HepG2 (cell line): ENCODE measurements around the gene C1orf159. TPM values are rescaled to one million over a fixed set of nuclear protein-coding genes. Genes with fewer than 3 reads are reported as not detected.

Experiments
- ATAC-seq: fragments of 200-7000 bp; cut with Tn5 transposase; 3 replicates; pipeline ENCODE4 v1.9.1; 2020; ENCODE audit warnings: mild to moderate bottlenecking, moderate library complexity
- BruUV-seq: library from RNA; stranded (reverse); fragments of 400-500 nt; replicated peaks from 2 replicates; lab custom pipeline; 2021; lab: Mats Ljungman, UMichigan
- CTCF ChIA-PET: fragments of 300-600 bp; formaldehyde crosslinking; extraction: SDS; loops from one replicate; lab custom pipeline; 2021; ENCODE audit warnings: low total read pairs, inconsistent platforms, low intra/inter-chr PET ratio; lab: Yijun Ruan, JAX
- POLR2A ChIA-PET: fragments of 350-600 bp; sonication (Branson Sonifier 250); formaldehyde crosslinking; loops from one replicate; lab custom pipeline; 2020; ENCODE audit warnings: antibody characterized with exemption, inconsistent platforms; lab: Yijun Ruan, JAX
- DNase-seq: peaks from one replicate; pipeline ENCODE4 v3.0.0-alpha.2; 2015; ENCODE audit warnings: low spot score
- FAIRE-seq: peaks from 3 replicates; lab custom pipeline; 2011; peaks lifted over from hg19 to GRCh38; lab: Jason Lieb, UNC
- H2AFZ ChIP-seq: one replicate; pipeline ENCODE4 v1.6.1; 2011; ENCODE audit warnings: low read length, inconsistent platforms
- H3K27ac ChIP-seq: fragments of 300-600 bp; 3 replicates; pipeline ENCODE4 v1.8.0; 2011; ENCODE audit warnings: mixed run types, mild to moderate bottlenecking, mixed read lengths, low read length, inconsistent platforms; ENCODE audit not compliant: insufficient read depth; ENCODE audit errors: extremely low read length
- H3K27me3 ChIP-seq, 2 experiments: fragments of 200-600 bp in 1 of 2; 2 replicates in 1 of 2; 3 replicates in 1 of 2; pipeline versions ENCODE4 v1.6.0 to v1.8.0; 2011; ENCODE audit warnings: low read length in 2 of 2, mild to moderate bottlenecking in 2 of 2, moderate library complexity in 2 of 2, inconsistent platforms in 1 of 2; ENCODE audit not compliant: insufficient read depth in 2 of 2, control insufficient read depth in 1 of 2
- H3K36me3 ChIP-seq, 2 experiments: fragments of 200-600 bp in 1 of 2; replicated peaks in 1 of 2; 2 replicates in 1 of 2; 3 replicates in 1 of 2; pipeline versions ENCODE4 v1.5.1 to v1.8.0; 2011; ENCODE audit warnings: low read length in 2 of 2, inconsistent platforms in 1 of 2; ENCODE audit not compliant: insufficient read depth in 2 of 2, control insufficient read depth in 1 of 2
- H3K4me1 ChIP-seq: 2 replicates; pipeline ENCODE4 v1.5.1; 2012; ENCODE audit warnings: low read length, inconsistent platforms; ENCODE audit not compliant: insufficient read depth
- H3K4me2 ChIP-seq: 2 replicates; pipeline ENCODE4 v1.6.0; 2011; ENCODE audit warnings: low read depth, low read length, inconsistent platforms
- H3K4me3 ChIP-seq, 3 experiments: fragments of 200-600 bp in 1 of 3; sonication (generic), shearing (Covaris generic) in 1 of 3; replicated peaks in 1 of 3; 2 replicates each; pipeline ENCODE4 v1.5.1; 2011 to 2016; ENCODE audit warnings: low read length in 3 of 3, inconsistent platforms in 2 of 3, low read depth in 2 of 3, mild to moderate bottlenecking in 2 of 3, control low read depth in 1 of 3, mixed read lengths in 1 of 3; ENCODE audit not compliant: insufficient read depth in 1 of 3
- H3K79me2 ChIP-seq: one replicate; pipeline ENCODE4 v1.6.1; 2011; ENCODE audit warnings: low read length, inconsistent platforms; ENCODE audit not compliant: insufficient read depth
- H3K9ac ChIP-seq: 2 replicates; pipeline ENCODE4 v1.6.0; 2011; ENCODE audit warnings: mild to moderate bottlenecking, low read depth, low read length, inconsistent platforms; ENCODE audit not compliant: insufficient read depth
- H3K9me3 ChIP-seq: 2 replicates; pipeline ENCODE4 v1.5.1; 2012; ENCODE audit warnings: mild to moderate bottlenecking, low read length
- H4K20me1 ChIP-seq: 2 replicates; pipeline ENCODE4 v1.6.0; 2011; ENCODE audit warnings: inconsistent platforms, mild to moderate bottlenecking, low read length, moderate library complexity; ENCODE audit not compliant: insufficient read depth
- ADNP ChIP-seq: sonication (generic); formaldehyde crosslinking; IDR thresholded peaks from 2 replicates; pipeline ENCODE4 v1.4.0; 2020; ENCODE audit warnings: missing genetic modification reagents
- ATAD3A ChIP-seq: sonication (generic); formaldehyde crosslinking; IDR thresholded peaks from 2 replicates; pipeline ENCODE4 v1.4.0; 2020; ENCODE audit warnings: missing genetic modification reagents
- CHD4 ChIP-seq: fragments of 200-600 bp; sonication (generic); IDR thresholded peaks from 2 replicates; pipeline ENCODE4 v1.7.0; 2017; ENCODE audit warnings: mild to moderate bottlenecking, low read length, borderline replicate concordance
- KLF16 ChIP-seq, 2 experiments: sonication (generic) in 1 of 2; formaldehyde crosslinking in 1 of 2; IDR thresholded peaks; 2 replicates each; pipeline versions ENCODE4 v1.6.1 to v1.8.0; 2016 to 2023; ENCODE audit warnings: missing genetic modification reagents in 2 of 2, missing compliant biosample characterization in 1 of 2
- NFKBIZ ChIP-seq: IDR thresholded peaks from 2 replicates; pipeline ENCODE4 v1.6.1; 2018; ENCODE audit warnings: missing genetic modification reagents, missing compliant biosample characterization
- PAF1 ChIP-seq: IDR thresholded peaks from 2 replicates; pipeline ENCODE4 v1.6.1; 2016; ENCODE audit warnings: missing genetic modification reagents, missing compliant biosample characterization
- RCOR2 ChIP-seq: IDR thresholded peaks from 2 replicates; pipeline ENCODE4 v1.6.1; 2016; ENCODE audit warnings: missing biosample characterization, missing genetic modification reagents
- SMC3 ChIP-seq: IDR thresholded peaks from 2 replicates; pipeline ENCODE4 v1.6.1; 2011; ENCODE audit warnings: low read length, improper control_type of control experiment
- ZNF205 ChIP-seq: IDR thresholded peaks from 2 replicates; pipeline ENCODE4 v1.6.1; 2018; ENCODE audit warnings: missing biosample characterization, missing genetic modification reagents
- ZNF263 ChIP-seq: sonication (generic); formaldehyde crosslinking; IDR thresholded peaks from 2 replicates; pipeline ENCODE4 v1.4.0; 2020; ENCODE audit warnings: missing genetic modification reagents
- ZNF605 ChIP-seq: sonication (generic); formaldehyde crosslinking; IDR thresholded peaks from 2 replicates; pipeline ENCODE4 v1.8.0; 2022; ENCODE audit warnings: mild to moderate bottlenecking, missing genetic modification reagents
- ZNF878 ChIP-seq: sonication (generic); formaldehyde crosslinking; IDR thresholded peaks from 2 replicates; pipeline ENCODE4 v1.8.1; 2023; ENCODE audit warnings: mild to moderate bottlenecking, missing genetic modification reagents, moderate library complexity
- ZSCAN20 ChIP-seq: sonication (generic); formaldehyde crosslinking; IDR thresholded peaks from 2 replicates; pipeline ENCODE4 v1.4.0; 2020; ENCODE audit warnings: missing genetic modification reagents, mild to moderate bottlenecking, borderline replicate concordance
- WGBS: methylation state at CpG from one replicate; pipeline ENCODE4 v1.1.6; 2017; ENCODE audit warnings: low lambda C conversion rate; 5-methylcytosine and 5-hydroxymethylcytosine counted together
- in situ Hi-C: cut with HindIII; loops from 2 replicates; pipeline ENCODE4 v1.10.0; 2017; ENCODE audit warnings: low pct_unique_long_range_greater_than_20kb; ENCODE audit not compliant: extremely low pct_ligation_motif_present
- intact Hi-C: fragments of 100-400 bp; cut with micrococcal nuclease; formaldehyde crosslinking; loops from one replicate; pipeline ENCODE4 v1.10.0; 2022; ENCODE audit not compliant: unreplicated experiment
- polyA plus RNA-seq, 8 experiments: library from polyadenylated mRNA; depleted of rRNA in 3 of 8; stranded (reverse) in 7 of 8; unstranded in 1 of 8; fragments of >200 nt; fragmentation: Illumina TruSeq in 4 of 8; extraction: Trizol in 4 of 8; gene quantifications; 2 replicates each; pipeline versions ENCODE4 v1.2.1 to v1.2.3, GENCODE V29; 2011 to 2016; ENCODE audit warnings: low read depth in 4 of 8, missing spikeins in 1 of 8, mixed read lengths in 1 of 8; ENCODE audit not compliant: insufficient read depth in 1 of 8
- total RNA-seq, 5 experiments: library from RNA; depleted of rRNA; stranded (reverse); fragments of >200 nt; fragmentation: Illumina TruSeq; extraction: Trizol; gene quantifications; 2 replicates each; pipeline ENCODE4 v1.2.3, GENCODE V29; 2016; ENCODE audit warnings: low read depth in 1 of 5
- TF ChIP-seq, protein P1 (sequence below): sonication (generic); formaldehyde crosslinking; IDR thresholded peaks from 2 replicates; pipeline ENCODE4 v1.4.0; 2020; ENCODE audit warnings: missing genetic modification reagents
- TF ChIP-seq, protein P2 (sequence below): sonication (generic); formaldehyde crosslinking; IDR thresholded peaks from 2 replicates; pipeline ENCODE4 v1.5.0; 2020; ENCODE audit warnings: missing genetic modification reagents, mild to moderate bottlenecking, borderline replicate concordance
- TF ChIP-seq, protein P3 (sequence below): sonication (generic); formaldehyde crosslinking; IDR thresholded peaks from 2 replicates; pipeline ENCODE4; 2020; ENCODE audit warnings: missing genetic modification reagents, mild to moderate bottlenecking, borderline replicate concordance

C1orf159 gene
- total and polyA plus RNA-seq, 2 of the 13 experiments (the other 11 are each of a cell fraction or from before 2014, with no cell fraction given): 3.8 to 6.7 TPM

DNA sequence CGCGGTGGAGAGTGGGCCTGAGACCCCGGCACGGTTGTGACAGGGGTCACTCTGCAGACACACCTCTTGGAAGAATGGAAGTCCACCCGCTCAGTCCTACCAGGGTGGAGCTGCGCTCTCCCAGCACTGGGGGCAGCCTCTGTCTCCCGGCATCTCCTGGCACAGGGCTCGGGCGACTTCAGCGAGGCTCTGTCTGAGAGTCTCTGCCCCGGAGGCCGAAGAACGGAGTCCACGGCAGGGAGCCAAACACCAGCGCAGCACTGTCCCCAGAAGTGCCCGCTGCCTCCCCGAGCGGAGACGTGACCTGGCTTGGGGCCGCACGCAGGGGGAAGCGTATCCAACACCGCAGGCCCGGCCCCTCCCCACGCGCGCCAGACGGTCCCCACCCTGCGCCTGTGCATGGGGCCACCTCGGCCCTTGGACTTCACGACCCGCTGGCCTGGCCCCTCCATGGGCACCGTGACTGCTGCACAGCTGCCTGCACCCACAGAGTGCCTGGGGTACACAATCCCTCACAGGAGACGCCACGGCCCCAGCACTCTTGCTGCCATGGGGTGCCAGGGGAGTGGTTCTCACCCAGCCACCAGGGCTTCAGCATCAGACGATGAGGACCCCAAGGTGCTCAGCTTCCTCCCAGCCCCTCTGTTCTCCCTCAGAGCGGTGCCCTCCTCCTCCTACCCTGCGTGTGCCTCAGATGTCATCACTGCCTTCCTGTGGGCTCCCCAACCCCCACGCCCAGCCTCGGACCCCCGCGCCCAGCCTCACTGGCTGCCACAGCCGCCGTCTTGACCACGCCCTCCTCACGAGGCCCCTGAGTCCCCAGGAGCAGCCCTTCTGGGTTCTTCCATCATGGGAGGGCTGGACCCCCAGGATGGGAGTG is 26.8 kb downstream of the C1orf159 start (continued):
- TF ChIP-seq, protein P1, sequence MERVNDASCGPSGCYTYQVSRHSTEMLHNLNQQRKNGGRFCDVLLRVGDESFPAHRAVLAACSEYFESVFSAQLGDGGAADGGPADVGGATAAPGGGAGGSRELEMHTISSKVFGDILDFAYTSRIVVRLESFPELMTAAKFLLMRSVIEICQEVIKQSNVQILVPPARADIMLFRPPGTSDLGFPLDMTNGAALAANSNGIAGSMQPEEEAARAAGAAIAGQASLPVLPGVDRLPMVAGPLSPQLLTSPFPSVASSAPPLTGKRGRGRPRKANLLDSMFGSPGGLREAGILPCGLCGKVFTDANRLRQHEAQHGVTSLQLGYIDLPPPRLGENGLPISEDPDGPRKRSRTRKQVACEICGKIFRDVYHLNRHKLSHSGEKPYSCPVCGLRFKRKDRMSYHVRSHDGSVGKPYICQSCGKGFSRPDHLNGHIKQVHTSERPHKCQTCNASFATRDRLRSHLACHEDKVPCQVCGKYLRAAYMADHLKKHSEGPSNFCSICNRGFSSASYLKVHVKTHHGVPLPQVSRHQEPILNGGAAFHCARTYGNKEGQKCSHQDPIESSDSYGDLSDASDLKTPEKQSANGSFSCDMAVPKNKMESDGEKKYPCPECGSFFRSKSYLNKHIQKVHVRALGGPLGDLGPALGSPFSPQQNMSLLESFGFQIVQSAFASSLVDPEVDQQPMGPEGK: no peak
- no peak for TF ChIP-seq ZNF263 (CRISPR knock-in tag)

DNA sequence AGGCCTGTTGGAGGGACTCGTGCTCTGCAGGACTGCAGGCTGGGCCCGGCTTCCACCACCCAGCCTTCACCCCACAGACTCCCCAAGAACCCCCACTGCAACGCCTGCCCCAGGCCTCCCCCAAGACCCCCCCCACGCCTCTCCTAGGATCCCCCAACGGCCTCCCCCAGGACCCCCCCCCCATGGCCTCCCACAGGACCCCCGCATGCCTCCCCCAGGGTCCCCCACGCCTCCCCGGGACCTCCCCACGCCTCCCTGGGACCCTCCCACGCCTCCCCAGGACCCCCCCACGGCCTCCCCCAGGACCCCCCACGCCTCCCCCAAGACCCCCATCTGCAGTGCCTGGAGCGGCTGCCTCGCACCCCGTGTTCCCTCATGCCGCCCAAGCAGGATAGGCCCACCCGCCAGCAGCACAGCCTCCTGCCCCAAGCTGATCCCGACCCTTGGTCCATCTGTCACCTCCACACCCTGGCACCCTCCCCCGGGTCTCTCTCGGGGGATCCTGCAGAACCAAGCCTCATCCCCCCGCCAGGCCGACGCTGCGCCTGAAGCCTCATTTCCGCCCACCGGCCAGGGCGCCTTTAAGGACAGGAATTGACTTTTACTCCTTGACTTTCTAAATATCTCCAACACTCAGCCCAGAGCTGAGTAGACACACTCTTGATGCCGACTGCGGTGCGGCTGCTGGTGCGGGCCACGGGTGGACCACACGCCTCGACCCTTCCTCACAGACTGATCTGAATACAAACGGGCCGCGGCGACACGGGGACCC is 27.7 kb downstream of the C1orf159 start:
- Histone ChIP-seq H3K4me1 (no peaks in the 10 kb centered on the region), H3K27me3 (no peaks in the 10 kb centered on the region), H3K4me2 (no peak overlapping the region), H3K36me3 (no peaks in the 10 kb centered on the region), H3K9me3 (no peaks in the 10 kb centered on the region), H2AFZ (no peak overlapping the region), H3K9ac (no peak overlapping the region), H3K4me3 (no peak overlapping the region), H3K27ac (no peak overlapping the region), H3K79me2 (no peaks in the 10 kb centered on the region), H4K20me1 (no peaks in the 10 kb centered on the region)
- ChIA-PET CTCF (no interaction called here), POLR2A (no interaction called here)
- no peak for DNase-seq
- intact Hi-C loops: no loop called here
- no peak for FAIRE-seq
- BruUV-seq: no TSS peak
- in situ Hi-C loops: no loop called here
- no peak for ATAC-seq
- 86% methylated on average over 39 of the region's 39 CpGs for WGBS
- TF ChIP-seq, protein P2, sequence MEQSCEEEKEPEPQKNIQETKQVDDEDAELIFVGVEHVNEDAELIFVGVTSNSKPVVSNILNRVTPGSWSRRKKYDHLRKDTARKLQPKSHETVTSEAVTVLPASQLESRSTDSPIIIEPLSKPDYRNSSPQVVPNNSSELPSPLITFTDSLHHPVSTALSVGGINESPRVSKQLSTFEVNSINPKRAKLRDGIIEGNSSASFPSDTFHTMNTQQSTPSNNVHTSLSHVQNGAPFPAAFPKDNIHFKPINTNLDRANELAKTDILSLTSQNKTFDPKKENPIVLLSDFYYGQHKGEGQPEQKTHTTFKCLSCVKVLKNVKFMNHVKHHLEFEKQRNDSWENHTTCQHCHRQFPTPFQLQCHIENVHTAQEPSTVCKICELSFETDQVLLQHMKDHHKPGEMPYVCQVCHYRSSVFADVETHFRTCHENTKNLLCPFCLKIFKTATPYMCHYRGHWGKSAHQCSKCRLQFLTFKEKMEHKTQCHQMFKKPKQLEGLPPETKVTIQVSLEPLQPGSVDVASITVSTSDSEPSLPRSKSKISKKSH (CRISPR knock-in tag): no peak
- TF ChIP-seq ZNF878: no peak
- TF ChIP-seq, protein P3, sequence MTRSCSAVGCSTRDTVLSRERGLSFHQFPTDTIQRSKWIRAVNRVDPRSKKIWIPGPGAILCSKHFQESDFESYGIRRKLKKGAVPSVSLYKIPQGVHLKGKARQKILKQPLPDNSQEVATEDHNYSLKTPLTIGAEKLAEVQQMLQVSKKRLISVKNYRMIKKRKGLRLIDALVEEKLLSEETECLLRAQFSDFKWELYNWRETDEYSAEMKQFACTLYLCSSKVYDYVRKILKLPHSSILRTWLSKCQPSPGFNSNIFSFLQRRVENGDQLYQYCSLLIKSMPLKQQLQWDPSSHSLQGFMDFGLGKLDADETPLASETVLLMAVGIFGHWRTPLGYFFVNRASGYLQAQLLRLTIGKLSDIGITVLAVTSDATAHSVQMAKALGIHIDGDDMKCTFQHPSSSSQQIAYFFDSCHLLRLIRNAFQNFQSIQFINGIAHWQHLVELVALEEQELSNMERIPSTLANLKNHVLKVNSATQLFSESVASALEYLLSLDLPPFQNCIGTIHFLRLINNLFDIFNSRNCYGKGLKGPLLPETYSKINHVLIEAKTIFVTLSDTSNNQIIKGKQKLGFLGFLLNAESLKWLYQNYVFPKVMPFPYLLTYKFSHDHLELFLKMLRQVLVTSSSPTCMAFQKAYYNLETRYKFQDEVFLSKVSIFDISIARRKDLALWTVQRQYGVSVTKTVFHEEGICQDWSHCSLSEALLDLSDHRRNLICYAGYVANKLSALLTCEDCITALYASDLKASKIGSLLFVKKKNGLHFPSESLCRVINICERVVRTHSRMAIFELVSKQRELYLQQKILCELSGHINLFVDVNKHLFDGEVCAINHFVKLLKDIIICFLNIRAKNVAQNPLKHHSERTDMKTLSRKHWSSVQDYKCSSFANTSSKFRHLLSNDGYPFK (CRISPR knock-in tag): no peak
- no peak for TF ChIP-seq CHD4
- TF ChIP-seq RCOR2 (CRISPR knock-in tag): no peak
- TF ChIP-seq ATAD3A: no peak
- no peak for TF ChIP-seq NFKBIZ (CRISPR knock-in tag)
- no peak for TF ChIP-seq ZNF205 (CRISPR knock-in tag)
- TF ChIP-seq ZSCAN20: no peak
- no peak for TF ChIP-seq ADNP (CRISPR knock-in tag)
- TF ChIP-seq KLF16 (CRISPR knock-in tag; IDR thresholded peaks at IDR 0.05): no peak
- no peak for TF ChIP-seq PAF1 (CRISPR knock-in tag)
- TF ChIP-seq ZNF605 (CRISPR knock-in tag): no peak
- TF ChIP-seq SMC3: no peak
